ENCODE results near the gene FAM118B.
"Not testable (repeated sequence)": the region's sequence is repeated elsewhere in the genome, so short reads cannot be mapped to it uniquely, and the experiment has no call there.

FAM118B gene

GRCh38 chr11:126232683-126233082, 21.1 kb downstream of the FAM118B start:
- H3K4me3 ChIP-seq (ENCODE audit: low read length): no peak overlapping the region
- TF ChIP-seq CTCF (conservative IDR thresholded peaks at IDR 0.05; ENCODE audit: low read length): no peak
- DNase-seq (ENCODE audit: low read depth): no peak

GRCh38 chr11:126233391-126233790, 21.8 kb downstream of the FAM118B start:
- TF ChIP-seq CTCF (conservative IDR thresholded peaks at IDR 0.05; ENCODE audit: low read length): no peak
- DNase-seq (ENCODE audit: low read depth): no peak
- H3K4me3 ChIP-seq (ENCODE audit: low read length): no peak overlapping the region

GRCh38 chr11:126246636-126247035, 35.1 kb downstream of the FAM118B start:
- DNase-seq (ENCODE audit: low read depth): peak; percentile 41
- TF ChIP-seq CTCF (conservative IDR thresholded peaks at IDR 0.05; ENCODE audit: low read length): no peak
- no peak overlapping the region for H3K4me3 ChIP-seq (ENCODE audit: low read length)

GRCh38 chr11:126253265-126253664, 41.7 kb downstream of the FAM118B start:
- no peak for DNase-seq (ENCODE audit: low read depth)
- no peak for TF ChIP-seq CTCF (conservative IDR thresholded peaks at IDR 0.05; ENCODE audit: low read length)
- no peak overlapping the region for H3K4me3 ChIP-seq (ENCODE audit: low read length)

GRCh38 chr11:126254819-126255218, 43.2 kb downstream of the FAM118B start:
- H3K4me3 ChIP-seq (ENCODE audit: low read length): no peak overlapping the region
- no peak for DNase-seq (ENCODE audit: low read depth)
- TF ChIP-seq CTCF (conservative IDR thresholded peaks at IDR 0.05; ENCODE audit: low read length): no peak

- H3K4me3 ChIP-seq (ENCODE audit: low read length); DNase-seq (ENCODE audit: low read depth): not testable (repeated sequence)
Observed at GRCh38 chr11:126255507-126255906, 43.9 kb downstream of the FAM118B start.

GRCh38 chr11:126256216-126256615, 44.6 kb downstream of the FAM118B start:
- TF ChIP-seq CTCF (conservative IDR thresholded peaks at IDR 0.05; ENCODE audit: low read length): no peak

GRCh38 chr11:126257144-126257543, 45.6 kb downstream of the FAM118B start:
- TF ChIP-seq CTCF (conservative IDR thresholded peaks at IDR 0.05; ENCODE audit: low read length): no peak
- H3K4me3 ChIP-seq (ENCODE audit: low read length): no peak overlapping the region
- no peak for DNase-seq (ENCODE audit: low read depth)

More at GRCh38 chr11:126256216-126256615, 44.6 kb downstream of the FAM118B start:
- H3K4me3 ChIP-seq (ENCODE audit: low read length): no peak overlapping the region
- DNase-seq (ENCODE audit: low read depth): no peak

Data from AG10803 (cell line).